ENCODE data around the gene ACSS1.

- TF ChIP-seq POLR2AphosphoS5 (IDR thresholded peaks at IDR 0.05): no peak
- TF ChIP-seq CTCF (IDR thresholded peaks at IDR 0.05): no peak
- TF ChIP-seq EP300 (IDR thresholded peaks at IDR 0.05): no peak
These were observed 59.1 kb downstream of the ACSS1 start for GRCh38 chr20:24998631-24999445.
